Measurements from ENCODE around the gene LRRC72.

DNA sequence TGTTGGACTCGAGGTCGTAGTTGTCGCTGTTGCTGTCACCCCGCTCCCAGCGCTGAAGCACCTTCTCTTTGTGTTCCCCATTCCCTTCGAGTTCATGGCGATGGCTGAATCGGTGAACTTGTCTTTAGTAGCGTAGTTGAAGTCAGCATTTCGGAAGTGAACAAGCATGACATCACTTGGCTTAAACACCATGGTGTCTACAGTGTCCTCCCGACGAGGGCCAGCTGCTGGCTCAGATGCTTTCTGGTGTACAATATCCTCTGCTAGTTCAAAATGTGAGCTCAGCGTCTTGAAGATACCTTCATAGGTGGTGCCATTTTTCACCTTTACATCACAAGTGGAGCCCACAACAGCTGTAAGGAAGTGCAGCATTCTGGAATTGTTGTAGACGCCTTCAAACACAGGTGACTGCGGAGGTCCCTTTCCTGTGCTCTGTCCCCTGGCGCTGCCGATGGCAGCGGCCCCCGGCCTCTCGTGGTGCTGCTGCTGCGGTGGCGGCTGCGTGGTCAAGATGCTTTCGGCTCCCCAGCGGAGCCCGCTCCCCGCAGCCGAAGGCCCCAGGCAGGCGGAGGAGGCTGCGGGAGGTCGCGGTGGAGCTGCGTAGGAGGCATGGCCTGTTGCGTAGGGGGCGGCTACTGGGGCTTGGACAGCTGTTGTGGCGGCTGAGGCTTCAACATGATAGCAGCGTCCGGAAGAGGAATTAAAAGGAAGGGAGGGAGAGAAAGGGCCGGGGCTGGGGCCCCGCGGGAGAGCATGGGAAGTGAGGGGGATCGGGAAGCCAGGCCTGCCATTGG, 59.7 kb downstream of the LRRC72 start:
- TF ChIP-seq JUNB (IDR thresholded peaks at IDR 0.05): no peak
- TF ChIP-seq, protein P1, sequence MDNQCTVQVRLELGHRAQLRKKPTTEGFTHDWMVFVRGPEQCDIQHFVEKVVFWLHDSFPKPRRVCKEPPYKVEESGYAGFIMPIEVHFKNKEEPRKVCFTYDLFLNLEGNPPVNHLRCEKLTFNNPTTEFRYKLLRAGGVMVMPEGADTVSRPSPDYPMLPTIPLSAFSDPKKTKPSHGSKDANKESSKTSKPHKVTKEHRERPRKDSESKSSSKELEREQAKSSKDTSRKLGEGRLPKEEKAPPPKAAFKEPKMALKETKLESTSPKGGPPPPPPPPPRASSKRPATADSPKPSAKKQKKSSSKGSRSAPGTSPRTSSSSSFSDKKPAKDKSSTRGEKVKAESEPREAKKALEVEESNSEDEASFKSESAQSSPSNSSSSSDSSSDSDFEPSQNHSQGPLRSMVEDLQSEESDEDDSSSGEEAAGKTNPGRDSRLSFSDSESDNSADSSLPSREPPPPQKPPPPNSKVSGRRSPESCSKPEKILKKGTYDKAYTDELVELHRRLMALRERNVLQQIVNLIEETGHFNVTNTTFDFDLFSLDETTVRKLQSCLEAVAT (IDR thresholded peaks at IDR 0.05): no peak
- no peak for TF ChIP-seq POLR2A (IDR thresholded peaks at IDR 0.05; ENCODE audit: low read depth, low read length)
- TF ChIP-seq, protein P2, sequence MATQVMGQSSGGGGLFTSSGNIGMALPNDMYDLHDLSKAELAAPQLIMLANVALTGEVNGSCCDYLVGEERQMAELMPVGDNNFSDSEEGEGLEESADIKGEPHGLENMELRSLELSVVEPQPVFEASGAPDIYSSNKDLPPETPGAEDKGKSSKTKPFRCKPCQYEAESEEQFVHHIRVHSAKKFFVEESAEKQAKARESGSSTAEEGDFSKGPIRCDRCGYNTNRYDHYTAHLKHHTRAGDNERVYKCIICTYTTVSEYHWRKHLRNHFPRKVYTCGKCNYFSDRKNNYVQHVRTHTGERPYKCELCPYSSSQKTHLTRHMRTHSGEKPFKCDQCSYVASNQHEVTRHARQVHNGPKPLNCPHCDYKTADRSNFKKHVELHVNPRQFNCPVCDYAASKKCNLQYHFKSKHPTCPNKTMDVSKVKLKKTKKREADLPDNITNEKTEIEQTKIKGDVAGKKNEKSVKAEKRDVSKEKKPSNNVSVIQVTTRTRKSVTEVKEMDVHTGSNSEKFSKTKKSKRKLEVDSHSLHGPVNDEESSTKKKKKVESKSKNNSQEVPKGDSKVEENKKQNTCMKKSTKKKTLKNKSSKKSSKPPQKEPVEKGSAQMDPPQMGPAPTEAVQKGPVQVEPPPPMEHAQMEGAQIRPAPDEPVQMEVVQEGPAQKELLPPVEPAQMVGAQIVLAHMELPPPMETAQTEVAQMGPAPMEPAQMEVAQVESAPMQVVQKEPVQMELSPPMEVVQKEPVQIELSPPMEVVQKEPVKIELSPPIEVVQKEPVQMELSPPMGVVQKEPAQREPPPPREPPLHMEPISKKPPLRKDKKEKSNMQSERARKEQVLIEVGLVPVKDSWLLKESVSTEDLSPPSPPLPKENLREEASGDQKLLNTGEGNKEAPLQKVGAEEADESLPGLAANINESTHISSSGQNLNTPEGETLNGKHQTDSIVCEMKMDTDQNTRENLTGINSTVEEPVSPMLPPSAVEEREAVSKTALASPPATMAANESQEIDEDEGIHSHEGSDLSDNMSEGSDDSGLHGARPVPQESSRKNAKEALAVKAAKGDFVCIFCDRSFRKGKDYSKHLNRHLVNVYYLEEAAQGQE (IDR thresholded peaks at IDR 0.05; ENCODE audit: low read depth, low read length): no peak
- TF ChIP-seq STAT1 (conservative IDR thresholded peaks at IDR 0.05): no peak
- no peak for TF ChIP-seq NFIC (IDR thresholded peaks at IDR 0.05; ENCODE audit: low read depth, low read length)
- TF ChIP-seq, protein P3, sequence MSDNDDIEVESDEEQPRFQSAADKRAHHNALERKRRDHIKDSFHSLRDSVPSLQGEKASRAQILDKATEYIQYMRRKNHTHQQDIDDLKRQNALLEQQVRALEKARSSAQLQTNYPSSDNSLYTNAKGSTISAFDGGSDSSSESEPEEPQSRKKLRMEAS (IDR thresholded peaks at IDR 0.05; ENCODE audit: low read depth, low read length): no peak
- TF ChIP-seq ZNF274 (IDR thresholded peaks at IDR 0.05; ENCODE audit: insufficient read depth, insufficient read length): no peak
- no peak for TF ChIP-seq TCF12 (IDR thresholded peaks at IDR 0.05; ENCODE audit: low read depth, low read length)
- TF ChIP-seq ZNF384 (IDR thresholded peaks at IDR 0.05; ENCODE audit: borderline replicate concordance, low read depth, low read length): no peak
- TF ChIP-seq, protein P4, sequence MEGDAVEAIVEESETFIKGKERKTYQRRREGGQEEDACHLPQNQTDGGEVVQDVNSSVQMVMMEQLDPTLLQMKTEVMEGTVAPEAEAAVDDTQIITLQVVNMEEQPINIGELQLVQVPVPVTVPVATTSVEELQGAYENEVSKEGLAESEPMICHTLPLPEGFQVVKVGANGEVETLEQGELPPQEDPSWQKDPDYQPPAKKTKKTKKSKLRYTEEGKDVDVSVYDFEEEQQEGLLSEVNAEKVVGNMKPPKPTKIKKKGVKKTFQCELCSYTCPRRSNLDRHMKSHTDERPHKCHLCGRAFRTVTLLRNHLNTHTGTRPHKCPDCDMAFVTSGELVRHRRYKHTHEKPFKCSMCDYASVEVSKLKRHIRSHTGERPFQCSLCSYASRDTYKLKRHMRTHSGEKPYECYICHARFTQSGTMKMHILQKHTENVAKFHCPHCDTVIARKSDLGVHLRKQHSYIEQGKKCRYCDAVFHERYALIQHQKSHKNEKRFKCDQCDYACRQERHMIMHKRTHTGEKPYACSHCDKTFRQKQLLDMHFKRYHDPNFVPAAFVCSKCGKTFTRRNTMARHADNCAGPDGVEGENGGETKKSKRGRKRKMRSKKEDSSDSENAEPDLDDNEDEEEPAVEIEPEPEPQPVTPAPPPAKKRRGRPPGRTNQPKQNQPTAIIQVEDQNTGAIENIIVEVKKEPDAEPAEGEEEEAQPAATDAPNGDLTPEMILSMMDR (IDR thresholded peaks at IDR 0.05 in 2 of 3, conservative IDR thresholded peaks at IDR 0.05 in 1 of 3; ENCODE audit: control insufficient read depth in 2 of 3, extremely low read depth in 1 of 3, insufficient read depth in 1 of 3, low read depth in 3 of 3, low read length in 3 of 3): no peak
- no peak for TF ChIP-seq CBX3 (IDR thresholded peaks at IDR 0.05; ENCODE audit: borderline replicate concordance, low read depth)
- TF ChIP-seq CREB1 (IDR thresholded peaks at IDR 0.05; ENCODE audit: low read depth): no peak
- no peak for TF ChIP-seq NRF1 (conservative IDR thresholded peaks at IDR 0.05; ENCODE audit: low read depth, low read length)
